ENCODE data around the gene ESYT3.

- TF ChIP-seq PRDM4 (tag by site-specific recombination; IDR thresholded peaks at IDR 0.05) (no peak), ZNF24 (tag by site-specific recombination; IDR thresholded peaks at IDR 0.05) (no peak), CTCF (tag by site-specific recombination; IDR thresholded peaks at IDR 0.05) (no peak)
These were observed 34.6 kb upstream of the ESYT3 start for GRCh38 chr3:138399766-138400165.
